Measurements from ENCODE around the gene AGAP1. TPM values are rescaled to one million over a fixed set of nuclear protein-coding genes. Genes with fewer than 3 reads are reported as not detected.

AGAP1 gene
- total RNA-seq, 1 donor from 2014 or later = 46.3 TPM

- Mint-ChIP-seq H3K4me3 (no peak overlapping the region), H3K4me1 (ENCODE audit: unreplicated experiment) (no peaks in the 10 kb centered on the region), H3K27ac (no peak overlapping the region), H3K9me3 (no peaks in the 10 kb centered on the region), H3K27me3 (no peaks in the 10 kb centered on the region), H3K36me3 (peaks cover 20% of the 10 kb centered on the region)
- no peak for DNase-seq (ENCODE audit: extremely low spot score, unreplicated experiment)
- TF ChIP-seq, protein P1, sequence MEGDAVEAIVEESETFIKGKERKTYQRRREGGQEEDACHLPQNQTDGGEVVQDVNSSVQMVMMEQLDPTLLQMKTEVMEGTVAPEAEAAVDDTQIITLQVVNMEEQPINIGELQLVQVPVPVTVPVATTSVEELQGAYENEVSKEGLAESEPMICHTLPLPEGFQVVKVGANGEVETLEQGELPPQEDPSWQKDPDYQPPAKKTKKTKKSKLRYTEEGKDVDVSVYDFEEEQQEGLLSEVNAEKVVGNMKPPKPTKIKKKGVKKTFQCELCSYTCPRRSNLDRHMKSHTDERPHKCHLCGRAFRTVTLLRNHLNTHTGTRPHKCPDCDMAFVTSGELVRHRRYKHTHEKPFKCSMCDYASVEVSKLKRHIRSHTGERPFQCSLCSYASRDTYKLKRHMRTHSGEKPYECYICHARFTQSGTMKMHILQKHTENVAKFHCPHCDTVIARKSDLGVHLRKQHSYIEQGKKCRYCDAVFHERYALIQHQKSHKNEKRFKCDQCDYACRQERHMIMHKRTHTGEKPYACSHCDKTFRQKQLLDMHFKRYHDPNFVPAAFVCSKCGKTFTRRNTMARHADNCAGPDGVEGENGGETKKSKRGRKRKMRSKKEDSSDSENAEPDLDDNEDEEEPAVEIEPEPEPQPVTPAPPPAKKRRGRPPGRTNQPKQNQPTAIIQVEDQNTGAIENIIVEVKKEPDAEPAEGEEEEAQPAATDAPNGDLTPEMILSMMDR (conservative IDR thresholded peaks at IDR 0.05) = no peak
Observed at GRCh38 chr2:235900631-235901030, 406.8 kb downstream of the AGAP1 start.

GRCh38 chr2:235901243-235901642, 407.4 kb downstream of the AGAP1 start:
- H3K36me3 Mint-ChIP-seq = peaks cover 16% of the 10 kb centered on the region
- H3K4me1 Mint-ChIP-seq (ENCODE audit: unreplicated experiment) = peaks cover 1% of the 10 kb centered on the region
- H3K27ac Mint-ChIP-seq = no peak overlapping the region
- no peak overlapping the region for H3K4me3 Mint-ChIP-seq
- no peaks in the 10 kb centered on the region for H3K27me3 Mint-ChIP-seq
- TF ChIP-seq, protein P1 (conservative IDR thresholded peaks at IDR 0.05) = no peak
- no peaks in the 10 kb centered on the region for H3K9me3 Mint-ChIP-seq
- DNase-seq (ENCODE audit: extremely low spot score, unreplicated experiment) = no peak

DNA sequence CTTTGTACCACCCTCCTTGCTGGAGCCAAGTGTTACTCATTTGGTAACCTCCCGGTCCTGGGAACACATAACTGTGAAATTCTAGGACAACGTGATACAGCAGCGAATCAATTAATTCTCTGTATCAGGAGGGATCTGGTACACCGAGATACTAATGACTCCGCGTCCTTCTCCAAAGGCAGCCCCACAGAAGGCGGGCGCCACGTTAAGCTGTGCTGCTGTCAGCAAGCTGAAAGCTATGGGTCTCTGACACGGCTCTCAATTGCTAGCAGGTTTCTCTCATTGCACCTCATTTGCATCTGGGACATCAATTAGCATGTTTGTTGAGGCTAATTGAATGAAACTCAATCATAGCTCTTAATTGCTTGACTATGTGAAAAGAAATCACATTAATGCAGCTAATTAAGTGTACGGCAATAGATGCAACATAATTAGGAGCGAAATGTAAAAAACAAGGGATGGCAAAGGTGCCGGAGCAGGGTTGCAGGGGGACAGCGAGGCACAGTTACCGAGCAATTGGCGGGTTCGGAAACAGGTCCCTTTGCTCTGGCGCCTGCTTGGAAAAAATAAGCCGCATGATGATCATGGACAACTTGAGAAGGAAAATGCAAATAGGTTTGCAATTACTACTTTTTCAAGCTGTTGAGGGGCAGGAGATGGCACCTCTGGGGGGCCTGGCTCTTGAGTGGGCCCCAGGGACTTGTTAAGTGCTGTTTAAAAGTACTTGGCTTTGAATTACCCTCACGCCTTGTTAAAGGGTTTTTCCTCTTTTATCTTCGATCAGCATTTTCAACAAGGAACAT, 410.1 kb downstream of the AGAP1 start:
- no peak overlapping the region for H3K27ac Mint-ChIP-seq
- TF ChIP-seq, protein P1 (conservative IDR thresholded peaks at IDR 0.05) = no peak
- no peak for DNase-seq (ENCODE audit: extremely low spot score, unreplicated experiment)
- H3K4me1 Mint-ChIP-seq (ENCODE audit: unreplicated experiment) = peaks cover 5% of the 10 kb centered on the region
- no peak overlapping the region for H3K4me3 Mint-ChIP-seq
- H3K36me3 Mint-ChIP-seq = peaks cover 18% of the 10 kb centered on the region
- H3K9me3 Mint-ChIP-seq = no peaks in the 10 kb centered on the region
- H3K27me3 Mint-ChIP-seq = no peaks in the 10 kb centered on the region

DNA sequence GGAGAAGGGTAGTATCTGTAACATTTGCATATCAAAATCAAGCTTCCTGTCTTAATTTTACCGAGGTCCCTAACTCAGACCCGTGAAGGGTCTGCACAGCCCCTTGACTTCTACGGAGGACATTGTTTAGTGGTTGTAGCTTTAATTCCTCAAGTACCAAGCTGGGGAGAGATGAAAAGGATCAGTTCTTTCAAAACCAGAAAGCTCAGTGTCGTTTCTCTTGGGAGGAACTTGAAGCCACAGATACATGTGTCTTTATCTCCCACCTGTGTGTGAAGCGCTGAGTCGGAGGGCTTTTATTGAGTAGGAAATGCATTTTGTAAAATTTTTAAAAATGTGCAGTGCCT, 410.7 kb downstream of the AGAP1 start:
- TF ChIP-seq, protein P1 (conservative IDR thresholded peaks at IDR 0.05) = no peak
- no peaks in the 10 kb centered on the region for H3K9me3 Mint-ChIP-seq
- H3K4me1 Mint-ChIP-seq (ENCODE audit: unreplicated experiment) = peaks cover 5% of the 10 kb centered on the region
- no peak overlapping the region for H3K27ac Mint-ChIP-seq
- H3K36me3 Mint-ChIP-seq = peaks cover 23% of the 10 kb centered on the region
- no peak overlapping the region for H3K4me3 Mint-ChIP-seq
- no peaks in the 10 kb centered on the region for H3K27me3 Mint-ChIP-seq
- no peak for DNase-seq (ENCODE audit: extremely low spot score, unreplicated experiment)

- DNase-seq (ENCODE audit: extremely low spot score, unreplicated experiment) = no peak
- TF ChIP-seq, protein P1 (conservative IDR thresholded peaks at IDR 0.05) = no peak
- no peak overlapping the region for H3K4me3 Mint-ChIP-seq
- no peaks in the 10 kb centered on the region for H3K27me3 Mint-ChIP-seq
- no peaks in the 10 kb centered on the region for H3K9me3 Mint-ChIP-seq
- peaks cover 38% of the 10 kb centered on the region for H3K36me3 Mint-ChIP-seq
- H3K27ac Mint-ChIP-seq = peak overlapping the region; percentile 37
- H3K4me1 Mint-ChIP-seq (ENCODE audit: unreplicated experiment) = peaks cover 5% of the 10 kb centered on the region
Observed at GRCh38 chr2:235908826-235909225, 415.0 kb downstream of the AGAP1 start.

All from type B pancreatic cell (in vitro differentiated cells).